Measurements from ENCODE around the gene AP3S2.

DNA sequence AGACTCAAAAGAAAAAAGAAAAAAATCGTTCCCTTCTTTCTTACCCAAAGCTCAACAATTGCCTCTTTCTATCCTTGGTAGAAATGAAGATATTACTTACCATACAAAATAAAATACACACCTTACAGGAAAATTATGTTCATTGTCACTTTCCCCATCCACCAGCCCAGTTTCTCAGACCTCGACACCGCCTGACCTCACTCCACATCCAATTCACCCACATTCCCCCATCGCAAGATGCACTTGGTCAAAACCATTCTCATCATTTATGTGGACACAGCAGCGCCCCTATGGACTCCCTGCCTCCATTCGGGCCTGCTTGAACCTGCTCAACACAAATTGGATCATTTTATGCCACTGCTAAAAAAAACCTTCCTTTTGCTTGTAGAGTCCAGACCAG lies 86.1 kb downstream of the AP3S2 start:
- TF ChIP-seq, protein P1, sequence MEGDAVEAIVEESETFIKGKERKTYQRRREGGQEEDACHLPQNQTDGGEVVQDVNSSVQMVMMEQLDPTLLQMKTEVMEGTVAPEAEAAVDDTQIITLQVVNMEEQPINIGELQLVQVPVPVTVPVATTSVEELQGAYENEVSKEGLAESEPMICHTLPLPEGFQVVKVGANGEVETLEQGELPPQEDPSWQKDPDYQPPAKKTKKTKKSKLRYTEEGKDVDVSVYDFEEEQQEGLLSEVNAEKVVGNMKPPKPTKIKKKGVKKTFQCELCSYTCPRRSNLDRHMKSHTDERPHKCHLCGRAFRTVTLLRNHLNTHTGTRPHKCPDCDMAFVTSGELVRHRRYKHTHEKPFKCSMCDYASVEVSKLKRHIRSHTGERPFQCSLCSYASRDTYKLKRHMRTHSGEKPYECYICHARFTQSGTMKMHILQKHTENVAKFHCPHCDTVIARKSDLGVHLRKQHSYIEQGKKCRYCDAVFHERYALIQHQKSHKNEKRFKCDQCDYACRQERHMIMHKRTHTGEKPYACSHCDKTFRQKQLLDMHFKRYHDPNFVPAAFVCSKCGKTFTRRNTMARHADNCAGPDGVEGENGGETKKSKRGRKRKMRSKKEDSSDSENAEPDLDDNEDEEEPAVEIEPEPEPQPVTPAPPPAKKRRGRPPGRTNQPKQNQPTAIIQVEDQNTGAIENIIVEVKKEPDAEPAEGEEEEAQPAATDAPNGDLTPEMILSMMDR (optimal IDR thresholded peaks at IDR 0.05 in 1 of 3, IDR thresholded peaks at IDR 0.05 in 1 of 3, conservative IDR thresholded peaks at IDR 0.05 in 1 of 3; ENCODE audit: extremely low read depth in 1 of 3, insufficient read depth in 2 of 3, low read length in 3 of 3) = no peak
- no peak for TF ChIP-seq EZH2 (IDR thresholded peaks at IDR 0.05; ENCODE audit: low read length)
